ENCODE data around the gene RAB20. TPM values are rescaled to one million over a fixed set of nuclear protein-coding genes. Genes with fewer than 3 reads are reported as not detected.
A peak's percentile ranks its signal among the peaks of the same experiment; 100 is the strongest.

Gene RAB20
- total RNA-seq, 1 experiment from 2014 or later, result 14.3 TPM

DNA sequence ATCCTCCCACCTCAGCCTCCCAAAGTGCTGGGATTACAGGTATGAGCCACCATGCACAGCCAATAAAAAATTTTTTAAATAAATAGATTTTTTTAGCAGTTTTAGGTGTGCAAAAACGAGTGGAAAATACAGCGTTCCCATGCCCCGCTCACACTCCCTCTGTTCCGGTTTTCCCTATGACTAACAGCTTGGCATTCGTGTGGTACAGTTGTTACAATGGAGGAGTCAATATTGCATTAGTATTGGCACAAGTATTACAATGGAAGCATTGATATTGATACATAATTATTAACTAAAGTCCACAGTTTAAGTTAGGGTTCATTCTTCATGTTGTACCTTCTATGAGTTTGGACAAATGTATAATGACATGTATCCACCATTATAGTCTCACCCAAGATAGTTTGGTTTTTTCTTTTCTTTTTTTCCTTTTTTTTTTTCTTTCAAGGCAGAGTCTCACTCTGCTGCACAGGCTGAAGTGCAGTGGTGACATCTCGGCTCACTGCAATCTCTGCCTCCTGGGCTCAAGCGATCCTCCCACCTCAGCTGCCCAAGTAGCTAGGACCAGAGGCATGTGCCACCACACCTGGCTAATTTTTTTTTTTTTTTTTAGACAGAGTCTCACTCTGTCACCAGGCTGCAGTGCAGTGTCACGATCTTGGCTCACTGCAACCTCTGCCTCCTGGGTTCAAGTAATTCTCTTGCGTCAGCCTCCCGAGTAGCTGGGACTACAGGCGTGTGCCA, 15.4 kb upstream of the RAB20 start:
- ATAC-seq (no peak), DNase-seq (ENCODE audit: low spot score) (no peak)
- Mint-ChIP-seq H3K27me3 (ENCODE audit: low read depth) (no peaks in the 10 kb centered on the region), H3K9me3 (no peaks in the 10 kb centered on the region), H3K27ac (no peak overlapping the region), H3K4me1 (peaks cover 11% of the 10 kb centered on the region), H3K4me3 (no peak overlapping the region), H3K36me3 (no peaks in the 10 kb centered on the region)
- ChIA-PET POLR2A (no interaction called here), CTCF (interaction anchor here (1.3 to 2.3 kb wide), 2 partner anchors 121 to 338 kb away, joined by 3 to 7 read pairs; no protein-coding TSS in a partner anchor)
- TF ChIP-seq, protein P1, sequence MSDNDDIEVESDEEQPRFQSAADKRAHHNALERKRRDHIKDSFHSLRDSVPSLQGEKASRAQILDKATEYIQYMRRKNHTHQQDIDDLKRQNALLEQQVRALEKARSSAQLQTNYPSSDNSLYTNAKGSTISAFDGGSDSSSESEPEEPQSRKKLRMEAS (CRISPR knock-in tag; IDR thresholded peaks at IDR 0.05), result no peak
- TF ChIP-seq, protein P2, sequence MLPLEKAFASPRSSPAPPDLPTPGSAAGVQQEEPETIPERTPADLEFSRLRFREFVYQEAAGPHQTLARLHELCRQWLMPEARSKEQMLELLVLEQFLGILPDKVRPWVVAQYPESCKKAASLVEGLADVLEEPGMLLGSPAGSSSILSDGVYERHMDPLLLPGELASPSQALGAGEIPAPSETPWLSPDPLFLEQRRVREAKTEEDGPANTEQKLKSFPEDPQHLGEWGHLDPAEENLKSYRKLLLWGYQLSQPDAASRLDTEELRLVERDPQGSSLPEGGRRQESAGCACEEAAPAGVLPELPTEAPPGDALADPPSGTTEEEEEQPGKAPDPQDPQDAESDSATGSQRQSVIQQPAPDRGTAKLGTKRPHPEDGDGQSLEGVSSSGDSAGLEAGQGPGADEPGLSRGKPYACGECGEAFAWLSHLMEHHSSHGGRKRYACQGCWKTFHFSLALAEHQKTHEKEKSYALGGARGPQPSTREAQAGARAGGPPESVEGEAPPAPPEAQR (CRISPR knock-in tag; IDR thresholded peaks at IDR 0.05), result no peak
- no peak for TF ChIP-seq RORB (CRISPR knock-in tag; IDR thresholded peaks at IDR 0.05)
- TF ChIP-seq, protein P3, sequence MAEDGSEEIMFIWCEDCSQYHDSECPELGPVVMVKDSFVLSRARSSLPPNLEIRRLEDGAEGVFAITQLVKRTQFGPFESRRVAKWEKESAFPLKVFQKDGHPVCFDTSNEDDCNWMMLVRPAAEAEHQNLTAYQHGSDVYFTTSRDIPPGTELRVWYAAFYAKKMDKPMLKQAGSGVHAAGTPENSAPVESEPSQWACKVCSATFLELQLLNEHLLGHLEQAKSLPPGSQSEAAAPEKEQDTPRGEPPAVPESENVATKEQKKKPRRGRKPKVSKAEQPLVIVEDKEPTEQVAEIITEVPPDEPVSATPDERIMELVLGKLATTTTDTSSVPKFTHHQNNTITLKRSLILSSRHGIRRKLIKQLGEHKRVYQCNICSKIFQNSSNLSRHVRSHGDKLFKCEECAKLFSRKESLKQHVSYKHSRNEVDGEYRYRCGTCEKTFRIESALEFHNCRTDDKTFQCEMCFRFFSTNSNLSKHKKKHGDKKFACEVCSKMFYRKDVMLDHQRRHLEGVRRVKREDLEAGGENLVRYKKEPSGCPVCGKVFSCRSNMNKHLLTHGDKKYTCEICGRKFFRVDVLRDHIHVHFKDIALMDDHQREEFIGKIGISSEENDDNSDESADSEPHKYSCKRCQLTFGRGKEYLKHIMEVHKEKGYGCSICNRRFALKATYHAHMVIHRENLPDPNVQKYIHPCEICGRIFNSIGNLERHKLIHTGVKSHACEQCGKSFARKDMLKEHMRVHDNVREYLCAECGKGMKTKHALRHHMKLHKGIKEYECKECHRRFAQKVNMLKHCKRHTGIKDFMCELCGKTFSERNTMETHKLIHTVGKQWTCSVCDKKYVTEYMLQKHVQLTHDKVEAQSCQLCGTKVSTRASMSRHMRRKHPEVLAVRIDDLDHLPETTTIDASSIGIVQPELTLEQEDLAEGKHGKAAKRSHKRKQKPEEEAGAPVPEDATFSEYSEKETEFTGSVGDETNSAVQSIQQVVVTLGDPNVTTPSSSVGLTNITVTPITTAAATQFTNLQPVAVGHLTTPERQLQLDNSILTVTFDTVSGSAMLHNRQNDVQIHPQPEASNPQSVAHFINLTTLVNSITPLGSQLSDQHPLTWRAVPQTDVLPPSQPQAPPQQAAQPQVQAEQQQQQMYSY (CRISPR knock-in tag; IDR thresholded peaks at IDR 0.05), result no peak
- TF ChIP-seq GABPB1 (CRISPR knock-in tag; IDR thresholded peaks at IDR 0.05), result peak; percentile 87
- no peak for TF ChIP-seq IRF2 (CRISPR knock-in tag; IDR thresholded peaks at IDR 0.05; ENCODE audit: borderline replicate concordance, low read depth)
- TF ChIP-seq ZBTB21 (CRISPR knock-in tag; IDR thresholded peaks at IDR 0.05; ENCODE audit: borderline replicate concordance), result no peak
- TF ChIP-seq, protein P4, sequence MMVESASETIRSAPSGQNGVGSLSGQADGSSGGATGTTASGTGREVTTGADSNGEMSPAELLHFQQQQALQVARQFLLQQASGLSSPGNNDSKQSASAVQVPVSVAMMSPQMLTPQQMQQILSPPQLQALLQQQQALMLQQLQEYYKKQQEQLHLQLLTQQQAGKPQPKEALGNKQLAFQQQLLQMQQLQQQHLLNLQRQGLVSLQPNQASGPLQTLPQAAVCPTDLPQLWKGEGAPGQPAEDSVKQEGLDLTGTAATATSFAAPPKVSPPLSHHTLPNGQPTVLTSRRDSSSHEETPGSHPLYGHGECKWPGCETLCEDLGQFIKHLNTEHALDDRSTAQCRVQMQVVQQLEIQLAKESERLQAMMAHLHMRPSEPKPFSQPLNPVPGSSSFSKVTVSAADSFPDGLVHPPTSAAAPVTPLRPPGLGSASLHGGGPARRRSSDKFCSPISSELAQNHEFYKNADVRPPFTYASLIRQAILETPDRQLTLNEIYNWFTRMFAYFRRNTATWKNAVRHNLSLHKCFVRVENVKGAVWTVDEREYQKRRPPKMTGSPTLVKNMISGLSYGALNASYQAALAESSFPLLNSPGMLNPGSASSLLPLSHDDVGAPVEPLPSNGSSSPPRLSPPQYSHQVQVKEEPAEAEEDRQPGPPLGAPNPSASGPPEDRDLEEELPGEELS (CRISPR knock-in tag; IDR thresholded peaks at IDR 0.05), result no peak

DNA sequence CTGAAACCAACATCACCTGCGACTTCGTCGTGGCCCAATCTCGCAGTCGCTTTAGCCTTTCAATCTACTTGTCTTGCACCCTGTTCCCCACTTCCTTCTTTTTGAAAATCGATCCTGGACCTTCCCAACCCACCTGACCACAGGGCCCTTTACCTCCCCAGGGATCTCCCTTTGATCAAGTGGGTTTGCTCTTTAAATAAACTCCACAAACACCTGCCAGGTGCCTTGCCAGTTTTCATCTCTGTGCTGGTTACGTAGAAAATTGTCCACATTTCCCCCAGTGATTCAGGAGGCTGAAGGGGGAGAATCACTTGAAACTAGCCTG, 14.5 kb upstream of the RAB20 start:
- no peak for DNase-seq (ENCODE audit: low spot score)
- ATAC-seq, result no peak
- no peaks in the 10 kb centered on the region for H3K36me3 Mint-ChIP-seq
- ChIA-PET CTCF (interaction anchor here (0.9 to 2.3 kb wide), 3 partner anchors 11 to 339 kb away, joined by 3 to 7 read pairs (median 3); no protein-coding TSS in a partner anchor), POLR2A (no interaction called here)
- no peak overlapping the region for H3K4me3 Mint-ChIP-seq
- peaks cover 14% of the 10 kb centered on the region for H3K4me1 Mint-ChIP-seq
- H3K27ac Mint-ChIP-seq, result no peak overlapping the region
- H3K9me3 Mint-ChIP-seq, result no peaks in the 10 kb centered on the region
- no peaks in the 10 kb centered on the region for H3K27me3 Mint-ChIP-seq (ENCODE audit: low read depth)
- TF ChIP-seq, protein P5, sequence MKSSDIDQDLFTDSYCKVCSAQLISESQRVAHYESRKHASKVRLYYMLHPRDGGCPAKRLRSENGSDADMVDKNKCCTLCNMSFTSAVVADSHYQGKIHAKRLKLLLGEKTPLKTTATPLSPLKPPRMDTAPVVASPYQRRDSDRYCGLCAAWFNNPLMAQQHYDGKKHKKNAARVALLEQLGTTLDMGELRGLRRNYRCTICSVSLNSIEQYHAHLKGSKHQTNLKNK (CRISPR knock-in tag; IDR thresholded peaks at IDR 0.05), result no peak
- TF ChIP-seq, protein P6, sequence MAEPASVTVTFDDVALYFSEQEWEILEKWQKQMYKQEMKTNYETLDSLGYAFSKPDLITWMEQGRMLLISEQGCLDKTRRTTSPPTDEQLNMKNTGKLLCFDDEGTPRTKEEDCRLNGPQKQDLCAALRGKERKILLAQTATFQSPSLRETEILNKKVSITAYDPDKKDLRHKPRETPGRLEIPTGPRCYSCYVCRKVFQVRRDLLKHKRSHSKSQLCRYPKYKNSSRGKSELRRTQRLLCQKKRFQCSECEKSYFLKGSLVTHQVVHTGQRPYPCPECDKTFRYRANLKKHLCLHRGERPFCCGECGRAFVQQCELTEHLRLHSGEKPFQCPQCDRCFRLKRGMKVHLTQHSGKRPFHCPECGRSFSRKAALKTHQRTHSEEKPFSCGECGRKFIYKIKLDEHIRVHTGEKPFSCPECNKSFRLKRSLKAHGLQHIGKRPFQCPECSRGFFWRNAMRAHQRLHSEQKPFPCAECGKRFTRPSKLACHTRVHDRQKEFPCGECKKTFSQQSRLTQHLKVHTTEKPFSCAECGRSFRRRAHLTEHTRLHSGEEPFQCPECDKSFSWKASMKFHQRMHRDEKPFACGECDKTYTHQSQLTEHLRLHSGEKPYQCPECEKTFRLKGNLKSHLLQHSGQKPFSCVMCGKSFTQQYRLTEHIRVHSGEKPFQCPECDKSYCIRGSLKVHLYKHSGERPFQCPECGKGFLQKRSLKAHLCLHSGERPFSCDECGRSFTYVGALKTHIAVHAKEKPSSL (CRISPR knock-in tag; conservative IDR thresholded peaks at IDR 0.05), result no peak
- TF ChIP-seq, protein P4 (CRISPR knock-in tag; IDR thresholded peaks at IDR 0.05), result no peak
- no peak for TF ChIP-seq ZNF671 (CRISPR knock-in tag; IDR thresholded peaks at IDR 0.05)
- no peak for TF ChIP-seq ZNF317 (CRISPR knock-in tag; IDR thresholded peaks at IDR 0.05; ENCODE audit: borderline replicate concordance, low read depth)
- TF ChIP-seq, protein P7, sequence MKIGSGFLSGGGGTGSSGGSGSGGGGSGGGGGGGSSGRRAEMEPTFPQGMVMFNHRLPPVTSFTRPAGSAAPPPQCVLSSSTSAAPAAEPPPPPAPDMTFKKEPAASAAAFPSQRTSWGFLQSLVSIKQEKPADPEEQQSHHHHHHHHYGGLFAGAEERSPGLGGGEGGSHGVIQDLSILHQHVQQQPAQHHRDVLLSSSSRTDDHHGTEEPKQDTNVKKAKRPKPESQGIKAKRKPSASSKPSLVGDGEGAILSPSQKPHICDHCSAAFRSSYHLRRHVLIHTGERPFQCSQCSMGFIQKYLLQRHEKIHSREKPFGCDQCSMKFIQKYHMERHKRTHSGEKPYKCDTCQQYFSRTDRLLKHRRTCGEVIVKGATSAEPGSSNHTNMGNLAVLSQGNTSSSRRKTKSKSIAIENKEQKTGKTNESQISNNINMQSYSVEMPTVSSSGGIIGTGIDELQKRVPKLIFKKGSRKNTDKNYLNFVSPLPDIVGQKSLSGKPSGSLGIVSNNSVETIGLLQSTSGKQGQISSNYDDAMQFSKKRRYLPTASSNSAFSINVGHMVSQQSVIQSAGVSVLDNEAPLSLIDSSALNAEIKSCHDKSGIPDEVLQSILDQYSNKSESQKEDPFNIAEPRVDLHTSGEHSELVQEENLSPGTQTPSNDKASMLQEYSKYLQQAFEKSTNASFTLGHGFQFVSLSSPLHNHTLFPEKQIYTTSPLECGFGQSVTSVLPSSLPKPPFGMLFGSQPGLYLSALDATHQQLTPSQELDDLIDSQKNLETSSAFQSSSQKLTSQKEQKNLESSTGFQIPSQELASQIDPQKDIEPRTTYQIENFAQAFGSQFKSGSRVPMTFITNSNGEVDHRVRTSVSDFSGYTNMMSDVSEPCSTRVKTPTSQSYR (CRISPR knock-in tag; IDR thresholded peaks at IDR 0.05), result no peak
- TF ChIP-seq SMAD4 (CRISPR knock-in tag; IDR thresholded peaks at IDR 0.05), result no peak
- TF ChIP-seq, protein P8, sequence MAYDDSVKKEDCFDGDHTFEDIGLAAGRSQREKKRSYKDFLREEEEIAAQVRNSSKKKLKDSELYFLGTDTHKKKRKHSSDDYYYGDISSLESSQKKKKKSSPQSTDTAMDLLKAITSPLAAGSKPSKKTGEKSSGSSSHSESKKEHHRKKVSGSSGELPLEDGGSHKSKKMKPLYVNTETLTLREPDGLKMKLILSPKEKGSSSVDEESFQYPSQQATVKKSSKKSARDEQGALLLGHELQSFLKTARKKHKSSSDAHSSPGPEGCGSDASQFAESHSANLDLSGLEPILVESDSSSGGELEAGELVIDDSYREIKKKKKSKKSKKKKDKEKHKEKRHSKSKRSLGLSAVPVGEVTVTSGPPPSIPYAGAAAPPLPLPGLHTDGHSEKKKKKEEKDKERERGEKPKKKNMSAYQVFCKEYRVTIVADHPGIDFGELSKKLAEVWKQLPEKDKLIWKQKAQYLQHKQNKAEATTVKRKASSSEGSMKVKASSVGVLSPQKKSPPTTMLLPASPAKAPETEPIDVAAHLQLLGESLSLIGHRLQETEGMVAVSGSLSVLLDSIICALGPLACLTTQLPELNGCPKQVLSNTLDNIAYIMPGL (CRISPR knock-in tag; IDR thresholded peaks at IDR 0.05), result no peak
- TF ChIP-seq CBFB (CRISPR knock-in tag; IDR thresholded peaks at IDR 0.05; ENCODE audit: low read depth), result no peak
